Measurements from ENCODE around the gene SHC4.

Gene SHC4

DNA sequence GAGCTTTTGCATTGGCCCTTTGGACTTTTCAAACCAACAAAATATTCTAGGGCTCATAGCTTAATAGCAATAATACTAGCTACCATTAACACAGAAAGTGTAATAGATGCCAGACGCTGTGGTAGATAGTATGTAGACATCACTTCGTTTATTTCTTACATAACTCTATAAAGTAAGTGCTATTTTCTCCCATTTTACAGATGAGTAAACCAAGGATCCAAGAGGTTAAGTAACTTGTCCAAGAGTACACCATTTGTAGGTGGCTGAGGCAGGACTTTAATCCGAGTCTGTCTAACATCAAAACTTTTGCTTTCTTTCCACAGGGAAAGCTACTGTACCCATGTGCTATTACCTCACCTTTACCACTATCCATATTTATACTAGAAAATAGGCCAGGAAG is 73.8 kb downstream of the SHC4 start:
- H3K9me3 ChIP-seq (replicated peaks in 1 of 2; ENCODE audit: control insufficient read depth in 2 of 2, insufficient read depth in 1 of 2, low read depth in 1 of 2, low read length in 2 of 2): no peaks in the 10 kb centered on the region
- DNase-seq (ENCODE audit: low spot score): no peak
- H2BK120ac ChIP-seq (ENCODE audit: low read depth, low read length): no peak overlapping the region
- H3K14ac ChIP-seq (ENCODE audit: low read length): no peak overlapping the region
- no peak overlapping the region for H3K9ac ChIP-seq (ENCODE audit: low read depth, low read length, poor library complexity)
- no peak overlapping the region for H4K91ac ChIP-seq (ENCODE audit: low read depth, low read length, poor library complexity)
- H3K23ac ChIP-seq (ENCODE audit: low read depth, low read length, poor library complexity): no peak overlapping the region
- H2BK5ac ChIP-seq (ENCODE audit: low read length): no peak overlapping the region
- WGBS, 2 donors (ENCODE audit: extremely low coverage in 2 of 2, insufficient read length in 2 of 2, insufficient replicate concordance in 1 of 2): no CpG with 5 or more reads among the region's 3 CpGs
- H2AK5ac ChIP-seq (ENCODE audit: low read depth, low read length): no peak overlapping the region
- no peaks in the 10 kb centered on the region for H3K27me3 ChIP-seq (ENCODE audit: control insufficient read depth in 3 of 3, insufficient read depth in 3 of 3, low read depth in 1 of 3, low read length in 3 of 3)
- no peak overlapping the region for H3K4me2 ChIP-seq (ENCODE audit: insufficient read depth, low read length, poor library complexity, severe bottlenecking)
- H3K36me3 ChIP-seq (replicated peaks in 1 of 2; ENCODE audit: control insufficient read depth in 2 of 2, insufficient read depth in 2 of 2, low read length in 2 of 2): no peaks in the 10 kb centered on the region
- H4K8ac ChIP-seq (ENCODE audit: low read depth, low read length): no peak overlapping the region
- no peak overlapping the region for H2AFZ ChIP-seq (ENCODE audit: low read length)
- no peak overlapping the region for H3K4me3 ChIP-seq (ENCODE audit: low read length in 2 of 2)
- H2BK12ac ChIP-seq (ENCODE audit: low read length): no peak overlapping the region
- H3K18ac ChIP-seq (ENCODE audit: low read length): no peak overlapping the region
- H3K4ac ChIP-seq (ENCODE audit: low read length): no peak overlapping the region
- no peak overlapping the region for H3K27ac ChIP-seq (replicated peaks; ENCODE audit: low read length)
- H3K79me1 ChIP-seq (ENCODE audit: low read depth, low read length): no peaks in the 10 kb centered on the region
- no peaks in the 10 kb centered on the region for H3K4me1 ChIP-seq (ENCODE audit: control insufficient read depth in 2 of 2, insufficient read depth in 1 of 2, low read depth in 1 of 2, low read length in 2 of 2)
- H2BK15ac ChIP-seq (ENCODE audit: low read length): no peak overlapping the region

DNA sequence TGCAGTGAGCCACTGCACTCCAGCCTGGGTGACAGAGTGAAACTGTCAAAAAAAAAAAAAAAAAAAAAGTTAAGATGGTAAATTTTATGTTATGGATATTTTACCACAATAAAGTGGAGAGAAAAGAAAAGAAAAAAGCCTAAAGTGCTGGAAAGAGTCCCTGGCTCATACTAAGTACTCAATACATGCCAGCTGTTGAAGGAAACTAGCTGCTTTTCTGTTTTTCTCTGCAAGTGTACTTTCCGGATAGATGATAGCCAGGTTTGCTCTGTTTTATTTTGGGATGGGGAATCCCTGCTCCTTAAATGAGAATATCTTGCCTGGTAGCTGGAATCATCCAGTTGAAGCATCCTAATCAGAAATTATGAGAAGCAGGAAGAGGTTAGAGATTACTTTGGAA is 74.9 kb downstream of the SHC4 start:
- WGBS, 2 donors (ENCODE audit: extremely low coverage in 2 of 2, insufficient read length in 2 of 2, insufficient replicate concordance in 1 of 2): no CpG with 5 or more reads among the region's 1 CpG
- Histone ChIP-seq H4K8ac (ENCODE audit: low read depth, low read length) (no peak overlapping the region), H2BK120ac (ENCODE audit: low read depth, low read length) (no peak overlapping the region), H3K4me1 (ENCODE audit: control insufficient read depth in 2 of 2, insufficient read depth in 1 of 2, low read depth in 1 of 2, low read length in 2 of 2) (no peaks in the 10 kb centered on the region), H3K4me2 (ENCODE audit: insufficient read depth, low read length, poor library complexity, severe bottlenecking) (no peak overlapping the region), H2AK5ac (ENCODE audit: low read depth, low read length) (no peak overlapping the region), H3K18ac (ENCODE audit: low read length) (no peak overlapping the region), H3K27ac (replicated peaks; ENCODE audit: low read length) (no peak overlapping the region), H3K27me3 (ENCODE audit: control insufficient read depth in 3 of 3, insufficient read depth in 3 of 3, low read depth in 1 of 3, low read length in 3 of 3) (no peaks in the 10 kb centered on the region), H3K79me1 (ENCODE audit: low read depth, low read length) (no peaks in the 10 kb centered on the region), H3K4ac (ENCODE audit: low read length) (no peak overlapping the region), H3K9me3 (replicated peaks in 1 of 2; ENCODE audit: control insufficient read depth in 2 of 2, insufficient read depth in 1 of 2, low read depth in 1 of 2, low read length in 2 of 2) (no peaks in the 10 kb centered on the region), H3K23ac (ENCODE audit: low read depth, low read length, poor library complexity) (no peak overlapping the region), H4K91ac (ENCODE audit: low read depth, low read length, poor library complexity) (no peak overlapping the region), H2BK5ac (ENCODE audit: low read length) (no peak overlapping the region), H3K36me3 (replicated peaks in 1 of 2; ENCODE audit: control insufficient read depth in 2 of 2, insufficient read depth in 2 of 2, low read length in 2 of 2) (no peaks in the 10 kb centered on the region), H2BK12ac (ENCODE audit: low read length) (no peak overlapping the region), H3K9ac (ENCODE audit: low read depth, low read length, poor library complexity) (no peak overlapping the region), H2AFZ (ENCODE audit: low read length) (peak overlapping the region; percentile 56), H3K14ac (ENCODE audit: low read length) (no peak overlapping the region), H3K4me3 (ENCODE audit: low read length in 2 of 2) (no peak overlapping the region), H2BK15ac (ENCODE audit: low read length) (no peak overlapping the region)
- no peak for DNase-seq (ENCODE audit: low spot score)

DNA sequence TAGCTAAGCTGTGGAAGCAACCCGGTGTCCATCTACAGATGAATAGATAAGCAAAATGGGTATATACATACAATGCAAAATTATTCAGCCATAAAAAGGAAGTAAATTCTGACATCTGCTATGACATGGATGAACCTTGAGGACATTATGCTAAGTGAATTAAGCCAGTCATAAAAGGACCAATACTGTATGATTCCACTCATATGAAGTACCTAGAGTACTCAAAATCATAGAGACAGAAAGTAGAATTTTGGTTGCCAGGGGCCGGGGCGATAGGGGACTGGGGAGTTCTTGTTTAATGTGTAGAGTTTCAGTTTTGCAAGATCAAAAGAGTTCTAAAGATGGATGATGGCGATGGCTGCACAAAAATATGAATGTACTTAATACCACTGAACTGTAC is 75.5 kb downstream of the SHC4 start:
- Histone ChIP-seq H2BK5ac (ENCODE audit: low read length) (no peak overlapping the region), H2BK120ac (ENCODE audit: low read depth, low read length) (no peak overlapping the region), H3K27me3 (ENCODE audit: control insufficient read depth in 3 of 3, insufficient read depth in 3 of 3, low read depth in 1 of 3, low read length in 3 of 3) (no peaks in the 10 kb centered on the region), H2BK15ac (ENCODE audit: low read length) (no peak overlapping the region), H2BK12ac (ENCODE audit: low read length) (no peak overlapping the region), H3K9ac (ENCODE audit: low read depth, low read length, poor library complexity) (no peak overlapping the region), H2AK5ac (ENCODE audit: low read depth, low read length) (no peak overlapping the region), H3K4me1 (ENCODE audit: control insufficient read depth in 2 of 2, insufficient read depth in 1 of 2, low read depth in 1 of 2, low read length in 2 of 2) (no peaks in the 10 kb centered on the region), H3K18ac (ENCODE audit: low read length) (no peak overlapping the region), H3K27ac (replicated peaks; ENCODE audit: low read length) (no peak overlapping the region), H4K91ac (ENCODE audit: low read depth, low read length, poor library complexity) (no peak overlapping the region), H3K4ac (ENCODE audit: low read length) (no peak overlapping the region), H3K9me3 (replicated peaks in 1 of 2; ENCODE audit: control insufficient read depth in 2 of 2, insufficient read depth in 1 of 2, low read depth in 1 of 2, low read length in 2 of 2) (no peaks in the 10 kb centered on the region), H3K14ac (ENCODE audit: low read length) (no peak overlapping the region), H3K36me3 (replicated peaks in 1 of 2; ENCODE audit: control insufficient read depth in 2 of 2, insufficient read depth in 2 of 2, low read length in 2 of 2) (no peaks in the 10 kb centered on the region), H3K4me2 (ENCODE audit: insufficient read depth, low read length, poor library complexity, severe bottlenecking) (no peak overlapping the region), H2AFZ (ENCODE audit: low read length) (no peak overlapping the region), H3K79me1 (ENCODE audit: low read depth, low read length) (no peaks in the 10 kb centered on the region), H3K23ac (ENCODE audit: low read depth, low read length, poor library complexity) (no peak overlapping the region), H3K4me3 (ENCODE audit: low read length in 2 of 2) (no peak overlapping the region), H4K8ac (ENCODE audit: low read depth, low read length) (no peak overlapping the region)
- WGBS, 2 donors (ENCODE audit: extremely low coverage in 2 of 2, insufficient read length in 2 of 2, insufficient replicate concordance in 1 of 2): no CpG with 5 or more reads among the region's 4 CpGs
- DNase-seq (ENCODE audit: low spot score): no peak

DNA sequence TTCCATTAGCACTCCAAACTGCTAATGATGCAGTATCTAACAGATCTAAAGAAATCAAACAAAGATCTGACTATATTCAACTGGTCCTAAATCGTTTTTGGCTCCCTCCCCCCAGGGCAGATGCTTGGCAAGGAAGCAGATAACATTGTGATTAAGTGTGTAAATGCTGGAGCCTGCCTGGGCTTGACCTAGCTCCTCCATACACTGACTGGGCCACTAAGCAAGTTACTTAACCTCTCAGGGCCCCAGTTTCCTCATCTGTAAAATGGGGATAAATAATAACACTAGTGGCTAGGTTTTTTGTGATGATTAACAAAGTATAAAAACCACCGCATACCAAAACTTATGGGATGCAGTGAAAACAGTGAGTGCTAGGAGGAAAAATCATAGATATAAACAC is 76.6 kb downstream of the SHC4 start:
- Histone ChIP-seq H3K18ac (ENCODE audit: low read length) (no peak overlapping the region), H3K9me3 (replicated peaks in 1 of 2; ENCODE audit: control insufficient read depth in 2 of 2, insufficient read depth in 1 of 2, low read depth in 1 of 2, low read length in 2 of 2) (no peaks in the 10 kb centered on the region), H3K79me1 (ENCODE audit: low read depth, low read length) (no peaks in the 10 kb centered on the region), H3K36me3 (replicated peaks in 1 of 2; ENCODE audit: control insufficient read depth in 2 of 2, insufficient read depth in 2 of 2, low read length in 2 of 2) (no peaks in the 10 kb centered on the region), H2AK5ac (ENCODE audit: low read depth, low read length) (no peak overlapping the region), H3K23ac (ENCODE audit: low read depth, low read length, poor library complexity) (no peak overlapping the region), H3K14ac (ENCODE audit: low read length) (no peak overlapping the region), H3K27ac (replicated peaks; ENCODE audit: low read length) (no peak overlapping the region), H3K9ac (ENCODE audit: low read depth, low read length, poor library complexity) (no peak overlapping the region), H3K4ac (ENCODE audit: low read length) (no peak overlapping the region), H3K27me3 (ENCODE audit: control insufficient read depth in 3 of 3, insufficient read depth in 3 of 3, low read depth in 1 of 3, low read length in 3 of 3) (no peaks in the 10 kb centered on the region), H3K4me2 (ENCODE audit: insufficient read depth, low read length, poor library complexity, severe bottlenecking) (no peak overlapping the region), H2BK120ac (ENCODE audit: low read depth, low read length) (no peak overlapping the region), H4K8ac (ENCODE audit: low read depth, low read length) (no peak overlapping the region), H2AFZ (ENCODE audit: low read length) (no peak overlapping the region), H4K91ac (ENCODE audit: low read depth, low read length, poor library complexity) (no peak overlapping the region), H3K4me3 (ENCODE audit: low read length in 2 of 2) (no peak overlapping the region), H3K4me1 (ENCODE audit: control insufficient read depth in 2 of 2, insufficient read depth in 1 of 2, low read depth in 1 of 2, low read length in 2 of 2) (no peaks in the 10 kb centered on the region), H2BK12ac (ENCODE audit: low read length) (no peak overlapping the region), H2BK5ac (ENCODE audit: low read length) (no peak overlapping the region), H2BK15ac (ENCODE audit: low read length) (no peak overlapping the region)
- DNase-seq (ENCODE audit: low spot score): no peak
- WGBS, 2 donors (ENCODE audit: extremely low coverage in 2 of 2, insufficient read length in 2 of 2, insufficient replicate concordance in 1 of 2): no CpG with 5 or more reads among the region's 2 CpGs
